ENCODE data around the gene KMT5C.

Gene KMT5C

GRCh38 chr19:55346725-55347441, 7.2 kb downstream of the KMT5C start:
- Histone ChIP-seq H3K27me3 (ENCODE audit: insufficient read depth, low read length, poor library complexity, severe bottlenecking) (no peaks in the 10 kb centered on the region), H3K9me3 (ENCODE audit: insufficient read depth, low read depth, low read length) (no peaks in the 10 kb centered on the region), H4K20me1 (ENCODE audit: insufficient read depth, low read length, poor library complexity, severe bottlenecking) (peaks cover 7% of the 10 kb centered on the region), H3K4me3 (ENCODE audit: low read length, poor library complexity, severe bottlenecking) (no peak overlapping the region), H3F3A (ENCODE audit: low read depth) (no peaks in the 10 kb centered on the region), H3K9me2 (replicated peaks; ENCODE audit: low read depth, low read length) (no peaks in the 10 kb centered on the region), H2AFZ (ENCODE audit: low read length) (no peak overlapping the region), H3K79me2 (ENCODE audit: insufficient read depth, low read length) (peaks cover 12% of the 10 kb centered on the region), H3K4me1 (ENCODE audit: insufficient read depth, low read length, poor library complexity, severe bottlenecking) (peaks cover 3% of the 10 kb centered on the region), H3K9ac (ENCODE audit: low read depth, low read length, poor library complexity, severe bottlenecking) (no peak overlapping the region), H3K4me2 (ENCODE audit: low read depth, low read length, poor library complexity, severe bottlenecking) (no peak overlapping the region), H3K36me3 (ENCODE audit: insufficient read depth, low read length) (no peaks in the 10 kb centered on the region)
- TF ChIP-seq EZH2phosphoT487 (IDR thresholded peaks at IDR 0.05; ENCODE audit: borderline replicate concordance) (no peak), CTCF (conservative IDR thresholded peaks at IDR 0.05; ENCODE audit: low read length) (no peak)

GRCh38 chr19:55347442-55348009, 7.8 kb downstream of the KMT5C start:
- Histone ChIP-seq H3K27me3 (ENCODE audit: insufficient read depth, low read length, poor library complexity, severe bottlenecking) (no peaks in the 10 kb centered on the region), H3K4me1 (ENCODE audit: insufficient read depth, low read length, poor library complexity, severe bottlenecking) (no peaks in the 10 kb centered on the region), H3K36me3 (ENCODE audit: insufficient read depth, low read length) (no peaks in the 10 kb centered on the region), H3K4me3 (ENCODE audit: low read length, poor library complexity, severe bottlenecking) (no peak overlapping the region), H2AFZ (ENCODE audit: low read length) (no peak overlapping the region), H3K4me2 (ENCODE audit: low read depth, low read length, poor library complexity, severe bottlenecking) (no peak overlapping the region), H3K9me2 (replicated peaks; ENCODE audit: low read depth, low read length) (no peaks in the 10 kb centered on the region), H3K9me3 (ENCODE audit: insufficient read depth, low read depth, low read length) (no peaks in the 10 kb centered on the region), H3K79me2 (ENCODE audit: insufficient read depth, low read length) (peaks cover 6% of the 10 kb centered on the region; the same call in 1 of the 2 replicates), H3K9ac (ENCODE audit: low read depth, low read length, poor library complexity, severe bottlenecking) (no peak overlapping the region), H3F3A (ENCODE audit: low read depth) (no peaks in the 10 kb centered on the region), H4K20me1 (ENCODE audit: insufficient read depth, low read length, poor library complexity, severe bottlenecking) (peaks cover 1% of the 10 kb centered on the region)
- TF ChIP-seq CTCF (conservative IDR thresholded peaks at IDR 0.05; ENCODE audit: low read length) (no peak), EZH2phosphoT487 (IDR thresholded peaks at IDR 0.05; ENCODE audit: borderline replicate concordance) (no peak)

- H3K79me2 ChIP-seq (ENCODE audit: insufficient read depth, low read length) = no peaks in the 10 kb centered on the region
Measured at GRCh38 chr19:55348317-55349034, 8.8 kb downstream of the KMT5C start.

More at GRCh38 chr19:55348317-55349034, 8.8 kb downstream of the KMT5C start:
- Histone ChIP-seq H3F3A (ENCODE audit: low read depth) (no peaks in the 10 kb centered on the region), H3K36me3 (ENCODE audit: insufficient read depth, low read length) (no peaks in the 10 kb centered on the region), H3K9me3 (ENCODE audit: insufficient read depth, low read depth, low read length) (no peaks in the 10 kb centered on the region), H3K4me2 (ENCODE audit: low read depth, low read length, poor library complexity, severe bottlenecking) (no peak overlapping the region), H3K9me2 (replicated peaks; ENCODE audit: low read depth, low read length) (no peaks in the 10 kb centered on the region), H2AFZ (ENCODE audit: low read length) (no peak overlapping the region), H3K9ac (ENCODE audit: low read depth, low read length, poor library complexity, severe bottlenecking) (no peak overlapping the region), H3K4me1 (ENCODE audit: insufficient read depth, low read length, poor library complexity, severe bottlenecking) (no peaks in the 10 kb centered on the region), H3K4me3 (ENCODE audit: low read length, poor library complexity, severe bottlenecking) (no peak overlapping the region), H4K20me1 (ENCODE audit: insufficient read depth, low read length, poor library complexity, severe bottlenecking) (no peaks in the 10 kb centered on the region), H3K27me3 (ENCODE audit: insufficient read depth, low read length, poor library complexity, severe bottlenecking) (no peaks in the 10 kb centered on the region)
- no peak for TF ChIP-seq CTCF (conservative IDR thresholded peaks at IDR 0.05; ENCODE audit: low read length)
